ENCODE data around the gene ZNF621. TPM values are rescaled to one million over a fixed set of nuclear protein-coding genes. Genes with fewer than 3 reads are reported as not detected.

Gene ZNF621
- total and polyA plus RNA-seq, 2 of the 8 experiments (the other 6 are each of a cell fraction or from before 2014, with no cell fraction given) = 10.9 to 15.4 TPM

GRCh38 chr3:40487172-40487571, 37.6 kb upstream of the ZNF621 start (continued):
- TF ChIP-seq NANOG (IDR thresholded peaks at IDR 0.05; ENCODE audit: insufficient read depth, low read depth, low read length, poor library complexity, severe bottlenecking) = no peak
- no peak for TF ChIP-seq EP300 (IDR thresholded peaks at IDR 0.05; ENCODE audit: borderline replicate concordance in 1 of 2, low read depth in 2 of 2, low read length in 2 of 2)
- TF ChIP-seq SAP30 (IDR thresholded peaks at IDR 0.05; ENCODE audit: insufficient read depth, insufficient replicate concordance, low read length) = no peak
- no peak for TF ChIP-seq POLR2A (IDR thresholded peaks at IDR 0.05; ENCODE audit: control extremely low read depth in 1 of 2, low read depth in 2 of 2, low read length in 2 of 2)
- no peak for TF ChIP-seq TAF1 (IDR thresholded peaks at IDR 0.05; ENCODE audit: low read depth, low read length)
- no peak for TF ChIP-seq TEAD4 (IDR thresholded peaks at IDR 0.05; ENCODE audit: low read depth, low read length)

Data from H1 (cell line).